ENCODE data around the gene FAM216B. TPM values are rescaled to one million over a fixed set of nuclear protein-coding genes. Genes with fewer than 3 reads are reported as not detected.

The FAM216B gene
- total RNA-seq, 1 experiment from 2014 or later, result not detected

DNA sequence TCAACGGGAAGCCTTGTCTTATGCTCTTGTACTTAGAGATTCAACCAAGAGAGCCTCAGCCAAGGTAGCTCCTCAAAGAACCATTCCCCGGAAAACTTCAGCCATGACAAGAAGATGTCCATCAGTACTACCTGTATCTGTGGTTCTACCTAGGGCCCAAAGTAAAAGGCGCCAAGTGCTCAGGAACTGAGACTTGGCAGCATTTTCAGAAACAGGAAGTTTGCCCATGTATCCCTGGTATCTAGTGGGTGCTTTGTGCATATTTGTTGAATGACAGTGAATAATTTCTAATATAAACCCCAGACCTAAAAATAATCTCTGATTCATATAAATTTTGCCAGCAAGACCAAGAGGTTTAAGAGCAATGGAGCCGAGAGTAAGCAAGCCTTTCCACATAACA lies 7.2 kb downstream of the FAM216B start:
- DNase-seq, result no peak
- Mint-ChIP-seq H3K9me3 (ENCODE audit: low read depth, unreplicated experiment) (no peaks in the 10 kb centered on the region), H3K27me3 (ENCODE audit: unreplicated experiment) (no peaks in the 10 kb centered on the region), H3K27ac (ENCODE audit: unreplicated experiment) (no peak overlapping the region), H3K4me1 (ENCODE audit: low read depth, unreplicated experiment) (no peaks in the 10 kb centered on the region), H3K36me3 (ENCODE audit: insufficient read depth, unreplicated experiment) (no peaks in the 10 kb centered on the region), H3K4me3 (ENCODE audit: low read depth, unreplicated experiment) (no peak overlapping the region)
- BruUV-seq (replicated peaks), result no TSS peak
- intact Hi-C loops (cut with micrococcal nuclease; ENCODE audit: unreplicated experiment), result no loop called here
- TF ChIP-seq, protein P1, sequence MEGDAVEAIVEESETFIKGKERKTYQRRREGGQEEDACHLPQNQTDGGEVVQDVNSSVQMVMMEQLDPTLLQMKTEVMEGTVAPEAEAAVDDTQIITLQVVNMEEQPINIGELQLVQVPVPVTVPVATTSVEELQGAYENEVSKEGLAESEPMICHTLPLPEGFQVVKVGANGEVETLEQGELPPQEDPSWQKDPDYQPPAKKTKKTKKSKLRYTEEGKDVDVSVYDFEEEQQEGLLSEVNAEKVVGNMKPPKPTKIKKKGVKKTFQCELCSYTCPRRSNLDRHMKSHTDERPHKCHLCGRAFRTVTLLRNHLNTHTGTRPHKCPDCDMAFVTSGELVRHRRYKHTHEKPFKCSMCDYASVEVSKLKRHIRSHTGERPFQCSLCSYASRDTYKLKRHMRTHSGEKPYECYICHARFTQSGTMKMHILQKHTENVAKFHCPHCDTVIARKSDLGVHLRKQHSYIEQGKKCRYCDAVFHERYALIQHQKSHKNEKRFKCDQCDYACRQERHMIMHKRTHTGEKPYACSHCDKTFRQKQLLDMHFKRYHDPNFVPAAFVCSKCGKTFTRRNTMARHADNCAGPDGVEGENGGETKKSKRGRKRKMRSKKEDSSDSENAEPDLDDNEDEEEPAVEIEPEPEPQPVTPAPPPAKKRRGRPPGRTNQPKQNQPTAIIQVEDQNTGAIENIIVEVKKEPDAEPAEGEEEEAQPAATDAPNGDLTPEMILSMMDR (IDR thresholded peaks at IDR 0.05; ENCODE audit: unreplicated experiment), result no peak
- CTCF ChIA-PET, result no interaction called here

DNA sequence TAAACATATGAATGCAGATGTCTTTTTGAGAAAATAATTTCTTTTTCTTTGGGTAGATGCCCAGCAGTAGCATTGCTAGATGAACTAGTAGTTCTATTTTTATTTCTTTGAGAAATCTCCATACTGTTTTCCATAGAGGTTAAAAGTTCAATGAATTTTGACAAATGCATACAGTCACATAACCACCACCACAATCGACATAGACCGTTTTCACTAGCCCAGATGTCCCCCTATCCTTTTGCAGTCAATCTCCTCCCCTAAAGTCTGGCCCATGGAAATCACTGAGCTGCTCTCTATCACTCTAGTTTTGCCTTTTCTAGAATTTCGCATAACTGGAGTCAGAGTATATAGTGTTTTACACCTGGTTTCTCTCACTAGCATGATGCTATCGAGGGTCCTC lies 10.8 kb downstream of the FAM216B start:
- H3K9me3 Mint-ChIP-seq (ENCODE audit: low read depth, unreplicated experiment), result no peaks in the 10 kb centered on the region
- no peaks in the 10 kb centered on the region for H3K4me1 Mint-ChIP-seq (ENCODE audit: low read depth, unreplicated experiment)
- H3K27me3 Mint-ChIP-seq (ENCODE audit: unreplicated experiment), result peaks cover 16% of the 10 kb centered on the region
- no TSS peak for BruUV-seq (replicated peaks)
- no peak for DNase-seq
- CTCF ChIA-PET, result no interaction called here
- H3K27ac Mint-ChIP-seq (ENCODE audit: unreplicated experiment), result no peak overlapping the region
- H3K36me3 Mint-ChIP-seq (ENCODE audit: insufficient read depth, unreplicated experiment), result no peaks in the 10 kb centered on the region
- intact Hi-C loops (cut with micrococcal nuclease; ENCODE audit: unreplicated experiment), result no loop called here
- TF ChIP-seq, protein P1 (IDR thresholded peaks at IDR 0.05; ENCODE audit: unreplicated experiment), result no peak
- no peak overlapping the region for H3K4me3 Mint-ChIP-seq (ENCODE audit: low read depth, unreplicated experiment)

DNA sequence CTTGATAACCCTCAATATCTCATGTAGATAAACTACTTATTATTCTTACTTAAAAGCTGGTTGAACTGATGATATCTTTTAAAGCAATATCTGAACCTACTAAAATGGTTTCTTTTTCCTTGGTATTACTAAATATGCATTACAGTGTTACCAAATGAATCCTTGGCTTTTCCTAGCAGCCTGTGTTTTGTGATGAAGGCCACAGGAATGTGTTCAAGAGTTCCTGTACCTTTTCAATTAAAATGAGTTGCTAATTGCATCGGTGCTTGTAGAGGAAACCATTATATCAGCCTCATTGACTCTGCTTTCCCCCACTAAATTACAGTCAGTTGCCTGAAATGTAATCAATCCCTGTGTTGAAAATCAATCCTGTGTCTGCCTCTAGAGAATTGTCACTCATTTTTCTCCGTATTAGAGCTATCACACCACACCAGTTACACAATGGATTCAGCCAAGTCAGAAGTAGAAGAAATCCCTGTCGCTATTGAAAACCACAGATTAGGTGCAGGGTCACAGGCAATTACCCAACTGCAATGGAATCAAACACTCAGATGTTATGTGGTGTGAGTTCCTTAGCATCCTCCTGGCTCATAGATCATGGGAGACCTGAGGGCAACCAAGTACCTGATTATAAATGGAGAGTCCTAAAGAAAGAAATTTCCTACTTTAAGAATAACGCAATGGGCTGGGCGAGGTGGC lies 13.3 kb downstream of the FAM216B start:
- TF ChIP-seq, protein P1 (IDR thresholded peaks at IDR 0.05; ENCODE audit: unreplicated experiment), result no peak
- H3K4me3 Mint-ChIP-seq (ENCODE audit: low read depth, unreplicated experiment), result no peak overlapping the region
- H3K9me3 Mint-ChIP-seq (ENCODE audit: low read depth, unreplicated experiment), result no peaks in the 10 kb centered on the region
- H3K27ac Mint-ChIP-seq (ENCODE audit: unreplicated experiment), result no peak overlapping the region
- H3K27me3 Mint-ChIP-seq (ENCODE audit: unreplicated experiment), result peaks cover 20% of the 10 kb centered on the region
- no peaks in the 10 kb centered on the region for H3K36me3 Mint-ChIP-seq (ENCODE audit: insufficient read depth, unreplicated experiment)
- no peaks in the 10 kb centered on the region for H3K4me1 Mint-ChIP-seq (ENCODE audit: low read depth, unreplicated experiment)
- CTCF ChIA-PET, result no interaction called here
- DNase-seq, result no peak
- BruUV-seq (replicated peaks), result no TSS peak
- intact Hi-C loops (cut with micrococcal nuclease; ENCODE audit: unreplicated experiment), result no loop called here

DNA sequence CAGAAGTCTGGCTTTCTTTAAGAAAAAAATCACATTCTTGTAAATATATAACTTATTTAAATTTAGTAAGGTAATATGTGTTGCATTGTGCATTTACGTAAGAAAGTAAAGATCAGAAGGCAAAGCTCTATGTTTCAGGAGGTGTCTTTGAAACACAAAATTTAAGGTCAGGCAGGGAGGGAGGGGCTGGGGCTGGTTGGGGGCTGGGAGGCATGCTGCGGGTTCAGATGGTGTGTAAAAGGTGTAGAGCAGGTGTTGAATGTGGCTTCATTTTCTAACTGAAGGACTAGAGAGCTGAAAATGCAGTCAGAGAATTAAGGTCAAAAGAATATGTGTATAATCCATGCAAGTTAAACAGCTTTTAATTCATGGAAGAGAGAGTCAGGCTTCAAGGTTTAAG lies 14.3 kb downstream of the FAM216B start:
- no peak for DNase-seq
- H3K36me3 Mint-ChIP-seq (ENCODE audit: insufficient read depth, unreplicated experiment), result no peaks in the 10 kb centered on the region
- H3K27ac Mint-ChIP-seq (ENCODE audit: unreplicated experiment), result no peak overlapping the region
- no peaks in the 10 kb centered on the region for H3K9me3 Mint-ChIP-seq (ENCODE audit: low read depth, unreplicated experiment)
- no peak overlapping the region for H3K4me3 Mint-ChIP-seq (ENCODE audit: low read depth, unreplicated experiment)
- BruUV-seq (replicated peaks), result no TSS peak
- CTCF ChIA-PET, result no interaction called here
- intact Hi-C loops (cut with micrococcal nuclease; ENCODE audit: unreplicated experiment), result no loop called here
- peaks cover 20% of the 10 kb centered on the region for H3K27me3 Mint-ChIP-seq (ENCODE audit: unreplicated experiment)
- no peaks in the 10 kb centered on the region for H3K4me1 Mint-ChIP-seq (ENCODE audit: low read depth, unreplicated experiment)
- TF ChIP-seq, protein P1 (IDR thresholded peaks at IDR 0.05; ENCODE audit: unreplicated experiment), result no peak

Measured in Calu3 (cell line).